ENCODE results near the gene ZNF420.
"Not testable (repeated sequence)": the region's sequence is repeated elsewhere in the genome, so short reads cannot be mapped to it uniquely, and the experiment has no call there.

The ZNF420 gene

GRCh38 chr19:37077934-37078716 is at the start of gene ZNF420:
ZNF420 (plus strand) TSS chr19:37078433; CDS start chr19:37089119, 10,686 bp downstream.
- DNase-seq = peak; percentile 89

- no peak for DNase-seq
Measured at GRCh38 chr19:37045140-37045539, 33.1 kb upstream of the ZNF420 start.

GRCh38 chr19:37055330-37055729 is 22.9 kb upstream of the ZNF420 start:
- no peak for DNase-seq

GRCh38 chr19:37056776-37057175 is 21.5 kb upstream of the ZNF420 start:
- DNase-seq = no peak

- no peak for DNase-seq
Measured at GRCh38 chr19:37059142-37059541, 19.1 kb upstream of the ZNF420 start.

GRCh38 chr19:37064886-37065285 is 13.3 kb upstream of the ZNF420 start:
- not testable (repeated sequence) for DNase-seq

GRCh38 chr19:37074111-37074510 is 4.1 kb upstream of the ZNF420 start:
- DNase-seq = no peak

- no peak for DNase-seq
Measured at GRCh38 chr19:37074819-37075362, 3.3 kb upstream of the ZNF420 start.

- DNase-seq = not testable (repeated sequence)
Measured at GRCh38 chr19:37076524-37076923, 1.7 kb upstream of the ZNF420 start.

GRCh38 chr19:37077501-37077933 is 716 bp upstream of the ZNF420 start:
- no peak for DNase-seq

GRCh38 chr19:37078717-37079032 is 442 bp downstream of the ZNF420 start:
- DNase-seq = no peak

GRCh38 chr19:37079238-37079637 is 1.0 kb downstream of the ZNF420 start:
- no peak for DNase-seq

- DNase-seq = no peak
Measured at GRCh38 chr19:37082307-37082706, 4.1 kb downstream of the ZNF420 start.

GRCh38 chr19:37087110-37087509 is 8.9 kb downstream of the ZNF420 start:
- no peak for DNase-seq

GRCh38 chr19:37095859-37096258 is 17.6 kb downstream of the ZNF420 start:
- no peak for DNase-seq

- no peak for DNase-seq
Measured at GRCh38 chr19:37098570-37098969, 20.3 kb downstream of the ZNF420 start.

- DNase-seq = not testable (repeated sequence)
Measured at GRCh38 chr19:37104135-37104534, 25.9 kb downstream of the ZNF420 start.

- DNase-seq = not testable (repeated sequence)
Measured at GRCh38 chr19:37111753-37112152, 33.5 kb downstream of the ZNF420 start.

GRCh38 chr19:37114001-37114400 is 35.8 kb downstream of the ZNF420 start:
- no peak for DNase-seq

GRCh38 chr19:37122093-37122492 is 43.9 kb downstream of the ZNF420 start:
- DNase-seq = not testable (repeated sequence)

GRCh38 chr19:37127999-37128820 is 50.0 kb downstream of the ZNF420 start:
- no peak for DNase-seq

GRCh38 chr19:37128821-37129177 is 50.6 kb downstream of the ZNF420 start:
- no peak for DNase-seq

- no peak for DNase-seq
Measured at GRCh38 chr19:37136111-37136510, 57.9 kb downstream of the ZNF420 start.

GRCh38 chr19:37148214-37148613 is 70.0 kb downstream of the ZNF420 start:
- DNase-seq = no peak
